Mesenchymal stem cell (in vitro differentiated cells and primary cell): ENCODE measurements around the gene ATE1.
A peak's percentile ranks its signal among the peaks of the same experiment; 100 is the strongest.

Experiments used
- DNase-seq: peaks from one replicate; pipeline ENCODE4 v3.0.0-alpha.2; 2013
- H2AFZ ChIP-seq: one replicate; pipeline ENCODE4 v1.6.1; 2013; ENCODE audit warnings: low read depth, mild to moderate bottlenecking, control low read depth, inconsistent platforms, low read length, moderate library complexity
- H2AK5ac ChIP-seq: 2 replicates; pipeline ENCODE4 v1.6.1; 2013; ENCODE audit warnings: low read length, moderate library complexity, mild to moderate bottlenecking, inconsistent platforms; ENCODE audit not compliant: severe bottlenecking
- H2BK120ac ChIP-seq: one replicate; pipeline ENCODE4 v1.6.1; 2013; ENCODE audit warnings: low read depth, mild to moderate bottlenecking, inconsistent platforms, low read length, moderate library complexity
- H2BK12ac ChIP-seq, 2 experiments: one replicate each; pipeline ENCODE4 v1.6.1; 2013; ENCODE audit warnings: inconsistent platforms in 2 of 2, low read length in 2 of 2, mild to moderate bottlenecking in 2 of 2, moderate library complexity in 2 of 2, control low read depth in 1 of 2
- H2BK15ac ChIP-seq: one replicate; pipeline ENCODE4 v1.6.1; 2013; ENCODE audit warnings: mild to moderate bottlenecking, low read depth, inconsistent platforms; ENCODE audit not compliant: poor library complexity, severe bottlenecking
- H2BK5ac ChIP-seq: 2 replicates; pipeline ENCODE4 v1.6.1; 2013; ENCODE audit warnings: low read depth, mild to moderate bottlenecking, low read length, control low read depth, inconsistent platforms; ENCODE audit not compliant: poor library complexity, severe bottlenecking
- H3K14ac ChIP-seq, 2 experiments: one replicate each; pipeline ENCODE4 v1.6.1; 2013; ENCODE audit warnings: inconsistent platforms in 2 of 2, low read length in 2 of 2, control low read depth in 1 of 2, mild to moderate bottlenecking in 1 of 2, moderate library complexity in 1 of 2
- H3K18ac ChIP-seq, 2 experiments: one replicate each; pipeline ENCODE4 v1.6.1; 2013; ENCODE audit warnings: inconsistent platforms in 2 of 2, low read length in 2 of 2, control low read depth in 1 of 2, low read depth in 1 of 2, mild to moderate bottlenecking in 1 of 2
- H3K23ac ChIP-seq, 2 experiments: one replicate each; pipeline ENCODE4 v1.6.1; 2013; ENCODE audit warnings: inconsistent platforms in 2 of 2, low read length in 2 of 2, mild to moderate bottlenecking in 2 of 2, moderate library complexity in 2 of 2, control low read depth in 1 of 2
- H3K27ac ChIP-seq: 2 replicates; pipeline ENCODE4 v1.5.1; 2013; ENCODE audit warnings: mild to moderate bottlenecking, moderate library complexity, low read length, control low read depth, inconsistent platforms; ENCODE audit not compliant: poor library complexity, severe bottlenecking
- H3K27me3 ChIP-seq, 2 experiments: 2 replicates each; pipeline versions ENCODE4 v1.6.1 to v1.7.0; 2013; ENCODE audit warnings: low read length in 2 of 2, mild to moderate bottlenecking in 2 of 2, moderate library complexity in 2 of 2, control low read depth in 1 of 2, inconsistent platforms in 1 of 2; ENCODE audit not compliant: control insufficient read depth in 1 of 2, insufficient read depth in 1 of 2
- H3K36me3 ChIP-seq, 2 experiments: 2 replicates each; pipeline versions ENCODE4 v1.6.1 to v1.7.0; 2013; ENCODE audit warnings: low read length in 2 of 2, control low read depth in 1 of 2, inconsistent platforms in 1 of 2, low read depth in 1 of 2, mild to moderate bottlenecking in 1 of 2; ENCODE audit not compliant: insufficient read depth in 2 of 2, control insufficient read depth in 1 of 2
- H3K4ac ChIP-seq, 2 experiments: one replicate each; pipeline ENCODE4 v1.6.1; 2013; ENCODE audit warnings: inconsistent platforms in 2 of 2, low read length in 2 of 2, mild to moderate bottlenecking in 2 of 2, moderate library complexity in 2 of 2, control low read depth in 1 of 2, low read depth in 1 of 2
- H3K4me1 ChIP-seq: 2 replicates; pipeline ENCODE4 v1.6.1; 2013; ENCODE audit warnings: low read depth, low read length, control low read depth; ENCODE audit not compliant: control insufficient read depth, insufficient read depth
- H3K4me2 ChIP-seq: 2 replicates; pipeline ENCODE4 v1.6.1; 2013; ENCODE audit warnings: low read length, mild to moderate bottlenecking, inconsistent platforms; ENCODE audit not compliant: poor library complexity, severe bottlenecking
- H3K4me3 ChIP-seq, 2 experiments: 2 replicates each; pipeline versions ENCODE4 v1.5.1 to v1.7.0; 2013; ENCODE audit warnings: low read length in 2 of 2, mild to moderate bottlenecking in 2 of 2, control low read depth in 1 of 2, low read depth in 1 of 2; ENCODE audit not compliant: insufficient read depth in 1 of 2
- H3K79me1 ChIP-seq: replicated peaks from 2 replicates; pipeline ENCODE4 v1.6.1; 2013; ENCODE audit warnings: mild to moderate bottlenecking, control low read depth, low read length, inconsistent platforms; ENCODE audit not compliant: poor library complexity, severe bottlenecking
- H3K9ac ChIP-seq: 2 replicates; pipeline ENCODE4 v1.7.0; 2013; ENCODE audit warnings: mild to moderate bottlenecking, low read length, moderate library complexity
- H3K9me3 ChIP-seq: 2 replicates; pipeline ENCODE4 v1.7.0; 2013; ENCODE audit warnings: mild to moderate bottlenecking, low read length; ENCODE audit not compliant: control insufficient read depth
- H4K8ac ChIP-seq: one replicate; pipeline ENCODE4 v1.6.1; 2013; ENCODE audit warnings: inconsistent platforms, mild to moderate bottlenecking, low read length, moderate library complexity
- H4K91ac ChIP-seq: one replicate; pipeline ENCODE4 v1.6.1; 2013; ENCODE audit warnings: mild to moderate bottlenecking, low read length, inconsistent platforms
- WGBS: methylation state at CpG from one replicate; pipeline ENCODE4 v1.1.7; 2013; ENCODE audit warnings: mixed read lengths; 5-methylcytosine and 5-hydroxymethylcytosine counted together

ATE1 gene

GRCh38 chr10:121961456-121961855 lies 33.6 kb upstream of the ATE1 start:
- WGBS: 100% methylated on average over 2 of the region's 2 CpGs

GRCh38 chr10:121959671-121960070 lies 31.8 kb upstream of the ATE1 start:
- H2BK12ac ChIP-seq: no peak overlapping the region
- no peak overlapping the region for H2BK15ac ChIP-seq
- 65% methylated on average over 1 of the region's 3 CpGs for WGBS
- no peak overlapping the region for H2AK5ac ChIP-seq
- H3K4ac ChIP-seq: no peak overlapping the region
- H4K8ac ChIP-seq: no peak overlapping the region
- H3K14ac ChIP-seq: no peak overlapping the region
- H3K4me2 ChIP-seq: no peak overlapping the region
- H3K9ac ChIP-seq: no peak overlapping the region
- H3K4me3 ChIP-seq: no peak overlapping the region
- peaks cover 2% of the 10 kb centered on the region for H3K4me1 ChIP-seq
- no peak overlapping the region for H3K23ac ChIP-seq
- no peaks in the 10 kb centered on the region for H3K9me3 ChIP-seq
- peaks cover 3 to 42% of the 10 kb centered on the region in 2 experiments for H3K36me3 ChIP-seq
- H2AFZ ChIP-seq: no peak overlapping the region
- H3K18ac ChIP-seq: no peak overlapping the region
- no peak overlapping the region for H3K27ac ChIP-seq
- H3K27me3 ChIP-seq: no peaks in the 10 kb centered on the region
- no peak overlapping the region for H2BK120ac ChIP-seq
- H2BK5ac ChIP-seq: no peak overlapping the region
- DNase-seq: no peak
- no peak overlapping the region for H4K91ac ChIP-seq
- H3K79me1 ChIP-seq: no peaks in the 10 kb centered on the region

More at GRCh38 chr10:121961456-121961855, 33.6 kb upstream of the ATE1 start:
- Histone ChIP-seq H3K18ac (no peak overlapping the region), H3K4me1 (peaks cover 2% of the 10 kb centered on the region), H4K8ac (no peak overlapping the region), H3K23ac (no peak overlapping the region), H3K14ac (no peak overlapping the region), H3K9me3 (no peaks in the 10 kb centered on the region), H2BK15ac (no peak overlapping the region), H3K79me1 (no peaks in the 10 kb centered on the region), H2AFZ (no peak overlapping the region), H2AK5ac (no peak overlapping the region), H3K9ac (no peak overlapping the region), H2BK5ac (no peak overlapping the region), H3K4ac (no peak overlapping the region), H3K4me3 (no peak overlapping the region), H3K36me3 (peaks cover 1 to 53% of the 10 kb centered on the region in 2 experiments), H3K4me2 (no peak overlapping the region), H4K91ac (no peak overlapping the region), H3K27ac (no peak overlapping the region), H2BK120ac (no peak overlapping the region), H3K27me3 (no peaks in the 10 kb centered on the region), H2BK12ac (no peak overlapping the region)
- DNase-seq: no peak

- Histone ChIP-seq H3K27ac (no peak overlapping the region), H3K18ac (no peak overlapping the region), H3K4me2 (no peak overlapping the region), H3K27me3 (no peaks in the 10 kb centered on the region), H2BK5ac (no peak overlapping the region), H2AFZ (no peak overlapping the region), H4K8ac (peak overlapping the region; percentile 19), H2BK15ac (no peak overlapping the region), H3K9me3 (no peaks in the 10 kb centered on the region), H3K9ac (no peak overlapping the region), H2BK120ac (no peak overlapping the region), H3K79me1 (no peaks in the 10 kb centered on the region), H2AK5ac (no peak overlapping the region), H2BK12ac (no peak overlapping the region), H3K14ac (peak overlapping the region in 1 of 2 experiments; percentile 32), H3K36me3 (peaks cover 3 to 32% of the 10 kb centered on the region in 2 experiments), H3K4ac (no peak overlapping the region), H3K4me1 (peaks cover 2% of the 10 kb centered on the region), H3K23ac (no peak overlapping the region), H3K4me3 (no peak overlapping the region), H4K91ac (no peak overlapping the region)
- 81% methylated on average over 7 of the region's 7 CpGs for WGBS
- DNase-seq: no peak
Observed at GRCh38 chr10:121956111-121957061, 28.6 kb upstream of the ATE1 start.

GRCh38 chr10:121952226-121952625 lies 24.4 kb upstream of the ATE1 start:
- WGBS: 86% methylated on average over 5 of the region's 5 CpGs
- H2BK15ac ChIP-seq: no peak overlapping the region
- no peak overlapping the region for H2AK5ac ChIP-seq
- no peak overlapping the region for H3K4me3 ChIP-seq
- DNase-seq: no peak
- H3K9ac ChIP-seq: peak overlapping the region; percentile 16
- peaks cover 3 to 8% of the 10 kb centered on the region in 2 experiments for H3K36me3 ChIP-seq
- no peak overlapping the region for H3K4ac ChIP-seq
- no peaks in the 10 kb centered on the region for H3K27me3 ChIP-seq
- H3K14ac ChIP-seq: peak overlapping the region in 1 of 2 experiments; percentile 65
- no peak overlapping the region for H2BK5ac ChIP-seq
- H3K27ac ChIP-seq: no peak overlapping the region
- H2AFZ ChIP-seq: no peak overlapping the region
- peak overlapping the region in 1 of 2 experiments; percentile 11 for H3K18ac ChIP-seq
- no peak overlapping the region for H3K4me2 ChIP-seq
- H3K4me1 ChIP-seq: peaks cover 2% of the 10 kb centered on the region
- no peak overlapping the region for H4K8ac ChIP-seq
- H2BK120ac ChIP-seq: no peak overlapping the region
- no peaks in the 10 kb centered on the region for H3K9me3 ChIP-seq
- no peak overlapping the region for H2BK12ac ChIP-seq
- peak overlapping the region in 1 of 2 experiments; percentile 52 for H3K23ac ChIP-seq
- H3K79me1 ChIP-seq: no peaks in the 10 kb centered on the region
- H4K91ac ChIP-seq: no peak overlapping the region
